Adipose tissue (tissue), 3 donors: ENCODE data around the gene ARHGEF17. TPM values are rescaled to one million over a fixed set of nuclear protein-coding genes. Genes with fewer than 3 reads are reported as not detected.

ENCODE experiments used
- H3K27ac ChIP-seq: one replicate; pipeline ENCODE4 v1.5.1; 2013; ENCODE audit warnings: low read depth, low read length
- WGBS, 3 donors: extraction: QIAGEN DNeasy Blood & Tissue Kit; methylation state at CpG; one replicate each; pipeline ENCODE4 v1.1.7; 2013; 5-methylcytosine and 5-hydroxymethylcytosine counted together
- polyA plus RNA-seq, 3 donors: library from polyadenylated mRNA; stranded (reverse); fragments of 200-250 nt; gene quantifications; one replicate each; pipeline ENCODE4 v1.2.3, GENCODE V29; 2013
- donor health status: healthy with polysubstance abuse.
- donor health status: Bipolar disorder and iron deficiency.
- donor health status: healthy.

The ARHGEF17 gene, protein sequence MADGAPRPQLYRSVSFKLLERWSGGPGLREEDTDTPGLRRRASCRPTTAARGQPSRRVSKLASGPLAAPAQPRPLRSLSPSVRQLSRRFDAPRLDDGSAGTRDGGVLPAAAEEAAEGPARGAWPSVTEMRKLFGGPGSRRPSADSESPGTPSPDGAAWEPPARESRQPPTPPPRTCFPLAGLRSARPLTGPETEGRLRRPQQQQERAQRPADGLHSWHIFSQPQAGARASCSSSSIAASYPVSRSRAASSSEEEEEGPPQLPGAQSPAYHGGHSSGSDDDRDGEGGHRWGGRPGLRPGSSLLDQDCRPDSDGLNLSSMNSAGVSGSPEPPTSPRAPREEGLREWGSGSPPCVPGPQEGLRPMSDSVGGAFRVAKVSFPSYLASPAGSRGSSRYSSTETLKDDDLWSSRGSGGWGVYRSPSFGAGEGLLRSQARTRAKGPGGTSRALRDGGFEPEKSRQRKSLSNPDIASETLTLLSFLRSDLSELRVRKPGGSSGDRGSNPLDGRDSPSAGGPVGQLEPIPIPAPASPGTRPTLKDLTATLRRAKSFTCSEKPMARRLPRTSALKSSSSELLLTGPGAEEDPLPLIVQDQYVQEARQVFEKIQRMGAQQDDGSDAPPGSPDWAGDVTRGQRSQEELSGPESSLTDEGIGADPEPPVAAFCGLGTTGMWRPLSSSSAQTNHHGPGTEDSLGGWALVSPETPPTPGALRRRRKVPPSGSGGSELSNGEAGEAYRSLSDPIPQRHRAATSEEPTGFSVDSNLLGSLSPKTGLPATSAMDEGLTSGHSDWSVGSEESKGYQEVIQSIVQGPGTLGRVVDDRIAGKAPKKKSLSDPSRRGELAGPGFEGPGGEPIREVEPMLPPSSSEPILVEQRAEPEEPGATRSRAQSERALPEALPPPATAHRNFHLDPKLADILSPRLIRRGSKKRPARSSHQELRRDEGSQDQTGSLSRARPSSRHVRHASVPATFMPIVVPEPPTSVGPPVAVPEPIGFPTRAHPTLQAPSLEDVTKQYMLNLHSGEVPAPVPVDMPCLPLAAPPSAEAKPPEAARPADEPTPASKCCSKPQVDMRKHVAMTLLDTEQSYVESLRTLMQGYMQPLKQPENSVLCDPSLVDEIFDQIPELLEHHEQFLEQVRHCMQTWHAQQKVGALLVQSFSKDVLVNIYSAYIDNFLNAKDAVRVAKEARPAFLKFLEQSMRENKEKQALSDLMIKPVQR (N-terminal part only)
- 10 to 100 TPM; 11.1 to 35.5 (median 31.2) TPM for polyA plus RNA-seq

DNA sequence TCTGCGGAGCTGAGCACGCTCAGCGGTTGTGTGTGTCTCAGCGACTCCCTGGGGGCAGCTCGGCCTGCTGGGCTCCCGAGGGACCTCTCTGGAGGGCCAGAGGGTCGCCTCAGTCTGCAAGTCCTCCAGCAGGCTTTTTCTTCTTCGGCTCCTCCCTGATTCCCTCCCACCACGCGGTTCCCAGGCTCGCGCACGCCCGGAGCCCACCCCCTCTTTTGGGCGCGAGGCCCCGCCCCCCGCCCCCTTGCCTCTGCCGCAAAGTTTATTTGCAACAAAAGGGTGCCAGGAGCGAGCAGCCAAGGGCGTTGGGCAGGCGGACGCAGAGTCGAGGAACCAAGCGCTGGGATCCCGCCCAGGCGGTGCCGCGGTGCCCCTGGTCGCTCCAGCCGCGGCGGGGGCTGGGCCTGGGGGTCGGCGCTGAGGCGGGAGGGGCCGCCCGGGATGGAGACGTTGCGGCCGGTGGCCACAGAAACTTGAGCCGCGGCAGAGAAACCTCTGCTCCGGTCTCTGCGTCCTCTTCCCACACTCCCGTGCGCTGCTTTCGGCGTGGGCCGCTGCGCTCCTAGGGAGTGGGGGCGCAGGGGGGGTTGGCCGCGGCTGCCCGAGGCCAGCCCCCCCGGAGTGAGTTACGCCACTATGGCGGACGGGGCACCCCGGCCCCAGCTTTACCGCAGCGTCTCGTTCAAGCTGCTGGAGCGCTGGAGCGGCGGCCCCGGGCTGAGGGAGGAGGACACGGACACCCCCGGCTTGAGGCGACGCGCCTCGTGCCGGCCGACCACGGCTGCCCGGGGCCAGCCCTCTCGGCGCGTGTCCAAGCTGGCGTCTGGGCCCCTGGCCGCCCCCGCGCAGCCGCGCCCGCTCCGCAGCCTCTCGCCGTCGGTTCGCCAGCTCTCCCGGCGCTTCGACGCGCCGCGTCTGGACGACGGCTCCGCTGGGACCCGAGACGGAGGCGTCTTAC, at the start of gene ARHGEF17:
ARHGEF17 (plus strand) TSS at position 274 of the 958 bp plus-strand sequence; CDS start at position 637, 363 bp downstream.
- WGBS, 3 donors, result 0 to 1% (median 0%) methylated on average over 82 to 105 of the region's 105 CpGs
- H3K27ac ChIP-seq, result peak within 1 kb of the TSS; percentile 88

DNA sequence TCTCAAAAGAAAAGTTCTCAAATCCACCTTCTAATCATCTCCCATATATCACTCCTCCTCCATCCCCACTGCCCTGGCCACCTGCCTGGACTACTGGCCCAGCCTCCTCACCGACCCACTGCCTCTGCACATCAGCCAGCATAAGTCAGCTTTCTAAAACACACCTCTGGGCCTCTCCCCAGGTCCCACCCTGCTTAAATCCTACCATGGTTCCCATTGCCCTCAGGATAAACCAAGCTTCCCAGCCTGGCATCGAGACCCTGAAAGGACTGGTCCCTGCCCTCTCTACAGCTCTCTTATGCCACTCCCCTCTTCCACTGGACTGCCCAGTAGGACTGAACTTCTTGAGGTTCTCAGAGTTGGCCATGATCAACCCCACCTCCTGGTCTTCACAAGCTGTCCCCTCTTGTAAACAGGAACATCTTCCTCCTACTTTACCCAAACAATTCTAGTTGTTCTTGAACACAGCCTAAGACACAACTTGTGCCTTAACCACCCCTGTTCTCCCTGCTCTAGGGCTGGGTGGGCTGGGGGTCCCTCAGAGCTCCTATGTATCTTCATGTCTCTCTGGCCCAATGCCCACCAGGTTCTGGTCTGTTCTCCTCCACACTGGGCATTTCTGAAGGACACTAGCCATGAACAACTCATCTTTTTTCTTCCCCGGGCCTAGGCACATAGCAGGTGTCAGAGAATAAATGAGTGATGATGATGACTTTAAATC, 48.5 kb upstream of the ARHGEF17 start:
- no peak overlapping the region for H3K27ac ChIP-seq
- WGBS, 3 donors, result 74 to 95% (median 93%) methylated on average over 3 of the region's 3 CpGs

DNA sequence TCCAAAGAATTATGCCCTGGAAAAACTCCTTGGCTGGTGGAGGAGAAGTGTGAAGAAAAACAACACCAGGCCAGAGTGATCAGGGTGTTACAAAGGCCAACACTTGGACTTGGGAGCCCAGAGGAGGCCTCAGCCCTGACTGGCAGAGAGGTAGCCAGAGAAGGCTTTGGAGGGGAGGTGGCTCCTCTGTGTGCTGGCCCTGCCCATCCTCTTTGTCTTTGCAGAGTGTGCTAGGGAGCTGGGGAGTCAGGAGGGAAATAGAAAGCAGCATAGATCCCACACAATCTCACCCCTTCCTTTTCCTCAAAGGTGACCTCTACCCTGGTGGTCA, 48.0 kb upstream of the ARHGEF17 start:
- H3K27ac ChIP-seq, result no peak overlapping the region

DNA sequence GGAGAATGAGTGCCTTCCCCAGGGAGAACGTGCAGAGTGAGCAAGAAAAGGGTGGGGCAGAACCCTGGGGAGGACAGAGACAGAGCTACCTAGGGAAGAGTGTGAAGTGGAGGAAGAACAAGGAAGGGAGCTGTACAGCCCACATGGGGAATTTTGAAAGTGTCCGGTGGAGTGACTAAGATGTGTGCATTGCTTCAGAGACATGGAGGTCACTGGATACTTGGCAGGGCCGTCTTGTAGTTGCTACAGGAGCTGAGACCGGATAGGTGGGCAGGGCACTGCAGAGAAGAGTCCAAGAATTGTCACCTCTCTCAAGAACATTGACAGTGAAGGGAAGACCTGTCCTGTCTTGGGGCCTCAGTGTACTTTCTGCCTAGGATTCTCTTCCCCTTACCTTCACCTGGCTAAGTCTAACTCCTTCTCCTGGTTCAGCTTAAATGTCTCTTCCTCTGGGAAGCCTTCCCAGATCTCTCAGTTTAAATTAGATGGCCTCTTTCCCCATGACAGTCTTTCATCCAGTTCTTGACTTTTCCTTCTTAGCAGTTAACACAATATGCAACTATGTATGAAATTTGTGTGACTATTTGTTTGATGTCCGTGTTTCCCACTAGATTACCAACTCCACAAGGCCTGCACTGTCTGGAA, 45.1 kb upstream of the ARHGEF17 start:
- WGBS, 3 donors, result 51 to 76% (median 68%) methylated on average over 5 of the region's 5 CpGs
- H3K27ac ChIP-seq, result no peak overlapping the region

DNA sequence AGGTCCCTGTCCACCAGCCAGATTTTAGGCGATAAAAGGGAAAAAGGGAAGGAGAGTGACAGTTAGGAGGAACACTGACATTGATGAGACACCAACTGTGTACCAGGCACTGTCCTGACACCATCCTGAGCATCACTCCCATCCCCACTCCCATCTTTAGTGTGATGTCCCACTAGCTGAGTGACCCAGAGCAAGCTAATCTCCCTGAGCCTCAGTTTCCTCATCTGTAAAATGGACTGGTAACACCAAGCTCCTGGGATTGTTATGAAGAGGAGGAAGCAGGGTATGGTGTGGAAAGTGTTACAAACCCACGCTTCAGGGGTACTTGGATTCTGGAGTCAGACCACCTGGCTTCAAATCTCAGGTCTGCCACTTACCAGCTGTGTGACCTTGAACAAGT, 44.4 kb upstream of the ARHGEF17 start:
- 78 to 87% (median 82%) methylated on average over 2 of the region's 2 CpGs for WGBS, 3 donors
- H3K27ac ChIP-seq, result no peak overlapping the region

DNA sequence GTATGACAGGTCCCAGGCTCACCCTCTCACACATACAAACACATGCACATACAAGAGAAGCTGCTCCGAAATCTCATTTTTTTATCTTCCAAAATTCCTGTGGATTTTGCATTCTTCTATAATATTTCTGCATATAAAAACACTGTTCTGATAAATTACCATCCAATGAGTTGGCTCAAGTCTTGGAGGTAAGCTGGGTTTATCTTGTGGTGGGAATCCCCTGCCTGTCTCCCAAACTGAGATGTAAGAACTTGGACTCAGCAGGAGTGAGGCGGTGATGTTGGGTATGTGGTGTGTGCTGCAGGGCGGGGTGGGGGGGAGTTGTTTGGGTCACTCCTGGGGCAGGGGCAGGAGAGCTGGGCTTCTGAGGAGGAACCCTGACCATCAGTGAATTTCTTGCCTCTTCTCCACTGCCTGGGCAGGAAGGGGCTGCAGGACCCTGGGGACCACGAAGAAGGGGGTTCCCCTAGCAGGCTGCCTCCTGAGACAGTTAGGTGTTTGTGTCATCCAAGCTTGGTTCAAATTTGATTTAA, 42.7 kb upstream of the ARHGEF17 start:
- H3K27ac ChIP-seq, result no peak overlapping the region
- 77 to 94% (median 88%) methylated on average over 4 of the region's 4 CpGs for WGBS, 3 donors

DNA sequence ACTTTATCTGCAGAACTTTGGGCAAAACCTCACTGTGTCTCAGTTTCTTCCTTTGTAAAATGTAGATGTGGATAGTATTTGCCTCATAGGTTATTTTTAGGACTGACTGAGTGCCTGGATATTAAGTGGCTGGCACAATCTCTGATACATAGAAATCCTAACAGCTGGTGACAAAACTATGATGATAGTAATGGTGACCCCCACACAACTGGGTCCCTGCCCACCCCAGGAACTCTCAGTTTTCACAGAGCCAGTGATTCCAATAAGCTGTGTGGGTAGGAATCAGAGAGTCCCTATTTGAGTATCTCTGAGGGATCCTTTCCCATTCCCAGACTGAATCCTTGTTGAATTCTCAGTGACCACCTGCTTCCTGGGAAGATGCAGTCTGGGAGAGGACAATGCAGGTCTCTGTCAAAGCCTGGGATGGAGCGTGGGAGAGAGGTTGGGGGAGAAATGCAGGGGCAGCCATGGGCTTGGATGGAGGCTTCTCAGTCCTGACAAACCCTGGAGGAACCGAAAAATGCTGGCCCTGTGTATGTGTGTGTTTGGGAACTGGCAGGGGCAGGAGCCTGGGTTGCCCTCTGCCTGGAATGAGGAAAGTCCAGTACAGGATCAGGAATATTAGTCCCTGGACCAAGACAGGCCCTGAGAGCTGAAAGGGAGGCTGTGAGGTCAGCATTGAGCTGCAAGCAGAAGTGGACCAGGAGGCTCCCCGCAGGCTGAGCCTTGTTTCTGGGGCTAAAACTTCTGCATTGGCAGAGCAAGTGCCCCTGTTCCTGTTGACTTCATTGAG, 42.0 kb upstream of the ARHGEF17 start:
- WGBS, 3 donors, result 82 to 90% (median 89%) methylated on average over 3 of the region's 3 CpGs
- no peak overlapping the region for H3K27ac ChIP-seq

DNA sequence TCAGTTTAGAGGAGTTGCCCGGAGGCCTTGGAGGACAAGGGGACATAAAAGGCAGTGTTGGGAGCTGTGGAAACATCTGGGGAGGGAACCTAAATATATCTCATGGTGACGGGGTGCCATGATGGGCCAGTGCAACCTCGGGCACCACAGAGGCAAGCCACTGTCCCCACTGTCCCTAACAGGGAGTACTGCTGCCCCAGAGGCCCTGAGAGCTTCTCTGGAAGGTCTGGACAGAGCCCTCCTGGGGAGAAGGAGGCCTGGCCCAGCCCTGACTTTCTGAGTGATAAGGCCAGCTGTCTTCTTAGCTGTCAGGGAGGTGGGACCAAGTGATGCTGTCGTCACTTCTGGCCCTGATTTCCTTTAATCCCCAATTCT, 41.4 kb upstream of the ARHGEF17 start:
- no peak overlapping the region for H3K27ac ChIP-seq
- 76 to 86% (median 83%) methylated on average over 4 of the region's 4 CpGs for WGBS, 3 donors

DNA sequence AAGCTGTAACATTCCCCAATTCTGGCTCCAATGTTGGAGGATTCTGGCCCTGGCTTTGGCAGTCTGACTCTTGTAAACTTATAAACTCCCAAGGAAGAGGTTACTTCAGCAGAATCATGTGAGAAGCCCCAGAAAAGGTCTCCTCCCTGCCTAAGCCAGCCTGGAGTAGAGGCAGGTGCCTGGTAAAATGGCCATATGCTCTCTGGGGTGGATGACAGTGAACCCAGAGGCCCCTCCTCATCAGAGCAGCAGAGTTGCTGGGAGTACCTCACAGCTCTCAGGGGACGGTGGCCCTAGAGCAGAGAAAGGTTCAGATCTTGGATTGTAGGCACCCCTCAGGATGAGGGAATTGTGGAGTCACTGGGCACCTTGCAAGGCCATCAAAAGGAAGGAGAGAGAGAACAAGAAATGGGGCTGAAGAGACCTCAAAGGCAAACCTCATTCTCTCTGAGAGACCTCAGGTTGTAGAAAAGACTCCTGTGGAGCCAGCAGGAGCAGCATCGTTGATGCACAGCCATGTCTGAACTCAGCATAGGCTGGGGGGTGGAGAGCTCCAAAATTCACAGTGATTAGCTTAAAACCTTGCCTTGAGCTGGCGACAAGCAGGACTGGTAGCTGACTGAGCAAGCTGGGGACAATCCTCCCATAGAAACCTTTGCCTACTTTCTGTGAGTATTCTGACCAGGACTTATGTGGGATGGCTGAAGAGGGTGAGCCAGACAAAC, 40.8 kb upstream of the ARHGEF17 start:
- no peak overlapping the region for H3K27ac ChIP-seq
- WGBS, 3 donors, result 68 to 85% (median 81%) methylated on average over 3 of the region's 3 CpGs

DNA sequence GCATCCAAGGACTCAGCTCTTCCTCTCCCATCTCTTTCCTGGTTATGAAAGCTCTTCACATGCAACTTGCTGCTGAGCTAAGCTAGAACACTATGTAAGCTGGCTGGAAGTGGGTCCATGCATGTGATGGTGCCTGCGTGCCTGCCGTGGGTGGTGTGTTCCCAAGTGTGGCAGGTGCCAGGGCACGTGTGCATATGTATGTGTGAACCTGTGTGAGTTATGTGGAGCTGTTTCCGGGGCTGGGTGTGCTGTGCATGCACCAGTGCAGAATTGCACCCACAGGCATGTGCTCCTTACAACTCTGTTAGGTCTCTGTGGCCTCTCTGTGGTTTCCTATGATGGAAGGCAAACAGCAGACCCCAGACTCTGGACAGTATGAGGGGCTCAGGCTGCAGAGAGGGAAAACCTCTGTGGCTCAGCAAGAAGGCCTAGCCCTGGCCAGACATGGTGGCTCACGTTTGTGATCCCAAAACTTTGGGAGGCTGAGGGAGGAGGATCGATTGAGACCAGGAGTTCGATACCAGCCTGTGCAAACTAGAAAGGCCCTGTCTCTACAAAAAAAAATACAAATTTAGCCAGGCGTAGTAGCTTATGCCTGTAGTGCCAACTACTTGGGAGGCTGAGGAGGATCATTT, 40.1 kb upstream of the ARHGEF17 start:
- no peak overlapping the region for H3K27ac ChIP-seq
- 90 to 93% (median 91%) methylated on average over 8 of the region's 8 CpGs for WGBS, 3 donors

DNA sequence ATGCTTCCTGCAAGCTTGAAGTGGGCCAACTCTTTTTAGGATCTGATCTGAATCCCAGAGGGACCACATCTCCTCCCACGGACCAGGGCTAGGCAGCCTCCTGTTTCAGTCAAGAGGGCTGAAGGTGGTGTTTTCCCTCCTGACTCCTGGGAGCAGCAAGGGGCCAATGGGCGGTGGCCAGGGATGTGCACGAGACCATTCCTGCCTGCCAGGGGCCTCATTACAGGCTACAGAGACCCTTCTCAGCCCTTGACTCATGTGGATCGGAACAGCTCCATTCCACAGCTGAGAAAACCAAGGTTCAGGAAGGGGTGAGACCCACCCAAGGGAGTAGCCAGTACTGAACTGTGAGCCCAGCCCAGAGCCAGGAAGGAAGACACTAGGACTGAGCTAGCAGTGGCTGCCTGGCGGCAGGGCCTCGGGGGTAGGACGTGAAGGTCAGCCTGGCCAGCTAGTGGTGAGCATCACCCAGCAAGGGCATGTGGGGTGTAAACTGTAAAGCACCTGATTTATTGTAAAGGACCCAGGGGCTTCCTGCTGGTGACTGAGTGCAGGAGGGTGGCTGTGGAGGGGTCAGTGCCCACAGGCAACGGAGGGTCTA, 39.3 kb upstream of the ARHGEF17 start:
- H3K27ac ChIP-seq, result no peak overlapping the region
- WGBS, 3 donors, result 83 to 90% (median 88%) methylated on average over 8 of the region's 8 CpGs

DNA sequence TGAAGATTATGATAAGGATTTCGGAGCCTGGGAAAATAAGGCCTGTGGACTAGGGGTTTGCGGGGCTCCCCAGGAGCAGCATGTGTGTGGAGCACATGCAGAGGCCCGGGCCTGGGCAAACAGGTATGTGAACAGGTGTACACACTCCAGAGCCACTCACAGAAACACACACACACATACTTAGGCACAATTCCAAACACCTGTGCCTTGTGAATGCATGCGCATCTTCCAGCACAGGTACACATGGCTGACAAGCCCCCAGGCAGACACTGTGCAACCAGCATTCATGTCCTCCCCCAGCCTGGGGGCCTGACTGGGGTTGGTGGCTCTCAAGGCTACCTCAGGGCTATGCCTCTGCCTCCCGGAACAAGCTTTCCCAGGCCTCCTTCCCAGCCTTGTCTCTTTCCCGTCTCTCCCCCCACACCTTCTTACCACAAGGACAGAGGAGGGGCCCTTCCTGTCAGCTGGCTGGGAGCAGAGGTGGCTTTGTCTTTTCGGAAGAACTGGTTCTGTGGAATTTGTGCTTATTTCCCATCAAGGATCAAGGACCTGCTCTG, 38.5 kb upstream of the ARHGEF17 start:
- 70 to 84% (median 82%) methylated on average over 7 of the region's 7 CpGs for WGBS, 3 donors
- H3K27ac ChIP-seq, result no peak overlapping the region

DNA sequence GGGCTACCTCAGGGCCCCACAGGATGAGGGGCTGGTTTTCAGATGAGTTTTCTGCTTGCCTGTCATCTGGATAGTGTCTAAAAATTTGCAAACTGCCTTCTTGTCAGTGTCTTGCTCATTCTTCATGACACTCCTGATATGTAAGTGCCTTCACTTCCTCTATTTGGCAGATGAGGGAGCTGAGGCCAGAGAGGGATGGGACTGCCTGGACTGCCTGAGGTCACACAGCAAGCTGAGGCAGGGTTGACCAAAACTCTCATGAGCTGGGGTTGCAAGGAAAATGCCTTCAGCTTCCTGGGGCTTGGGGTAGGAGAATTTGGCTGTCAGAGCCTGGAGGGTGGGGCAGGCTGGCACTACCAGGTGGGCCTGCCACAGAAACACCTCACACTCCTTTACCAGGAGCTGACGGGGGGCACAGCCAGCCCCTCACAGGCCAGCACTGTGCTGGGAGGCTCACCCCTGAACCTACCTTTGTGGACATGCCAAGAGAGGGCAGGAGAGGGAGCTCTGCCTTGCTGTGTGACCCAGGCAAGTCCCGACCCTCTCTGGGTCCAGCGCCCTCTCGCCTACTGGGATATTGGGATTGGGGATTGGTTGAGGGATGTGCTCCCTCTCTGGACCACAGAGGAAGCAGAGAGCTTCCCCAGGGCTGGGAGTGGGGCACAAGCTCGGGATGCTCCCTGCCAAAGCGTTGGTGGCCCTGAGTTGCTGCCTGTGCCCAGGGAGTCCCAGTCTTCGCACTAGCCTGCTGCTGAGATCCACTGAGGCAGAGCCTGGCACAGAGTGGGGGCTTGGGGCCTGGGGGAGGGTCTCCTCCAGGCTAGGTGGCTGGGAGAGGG, 37.8 kb upstream of the ARHGEF17 start:
- WGBS, 3 donors, result 92 to 97% (median 95%) methylated on average over 7 of the region's 7 CpGs
- no peak overlapping the region for H3K27ac ChIP-seq
